AG08396 (cell line): ENCODE data around the gene MAB21L3.

ENCODE experiments used
- DNase-seq: peaks from one replicate; pipeline ENCODE4 v3.0.0; 2012; ENCODE audit warnings: low spot score, mixed read lengths

The MAB21L3 gene

GRCh38 chr1:116165572-116165971 is 54.4 kb downstream of the MAB21L3 start:
- DNase-seq, result no peak

DNA sequence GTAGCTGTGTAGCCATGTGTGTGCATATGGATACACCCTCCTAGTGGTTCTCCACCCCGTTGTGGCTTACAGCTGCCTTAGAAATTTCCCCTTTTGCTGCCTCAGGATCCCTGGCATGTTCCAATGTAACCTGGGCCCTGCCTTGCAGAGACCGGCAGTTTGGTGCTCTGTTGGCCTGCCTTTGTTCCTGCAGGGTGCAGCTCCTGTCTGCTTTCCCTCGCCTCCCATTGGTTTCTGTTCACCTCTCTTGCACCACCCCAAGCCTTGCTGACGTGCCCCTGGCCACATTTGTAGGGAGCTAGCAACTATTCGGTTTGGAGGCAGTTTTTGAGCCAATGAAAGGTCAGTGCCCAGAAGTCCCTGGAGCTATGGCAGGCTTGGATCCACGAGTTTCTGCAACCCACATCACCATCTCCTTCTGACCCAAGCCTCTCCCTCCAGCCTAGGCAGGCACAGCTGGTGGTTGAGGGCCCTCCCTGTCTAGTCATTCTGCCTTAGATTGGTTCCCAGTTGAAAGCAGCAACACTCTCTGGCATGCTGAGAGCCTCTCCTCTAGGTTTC is 54.9 kb downstream of the MAB21L3 start:
- no peak for DNase-seq

DNA sequence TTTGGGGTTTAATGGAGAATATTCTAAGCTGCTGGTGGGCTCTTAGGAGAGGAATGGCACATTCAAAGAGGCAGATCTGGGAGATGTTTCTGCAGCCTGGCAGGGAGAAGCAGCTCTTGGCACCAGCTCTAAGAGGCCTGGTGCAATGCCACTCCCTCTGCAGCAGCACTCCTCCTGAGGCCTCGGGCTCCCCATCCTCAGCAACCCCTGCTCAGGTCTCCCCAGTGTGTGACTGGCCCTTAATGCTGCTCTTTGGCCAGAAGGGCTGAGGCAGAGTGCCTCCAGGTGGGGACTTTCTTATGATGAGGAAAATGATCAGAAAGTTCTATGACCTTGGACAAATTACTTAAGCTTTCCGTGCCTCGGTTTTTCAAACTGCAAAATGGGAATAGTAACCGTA is 55.5 kb downstream of the MAB21L3 start:
- no peak for DNase-seq

- peak; percentile 57 for DNase-seq
These were observed 56.6 kb downstream of the MAB21L3 start for GRCh38 chr1:116167625-116168276.

DNA sequence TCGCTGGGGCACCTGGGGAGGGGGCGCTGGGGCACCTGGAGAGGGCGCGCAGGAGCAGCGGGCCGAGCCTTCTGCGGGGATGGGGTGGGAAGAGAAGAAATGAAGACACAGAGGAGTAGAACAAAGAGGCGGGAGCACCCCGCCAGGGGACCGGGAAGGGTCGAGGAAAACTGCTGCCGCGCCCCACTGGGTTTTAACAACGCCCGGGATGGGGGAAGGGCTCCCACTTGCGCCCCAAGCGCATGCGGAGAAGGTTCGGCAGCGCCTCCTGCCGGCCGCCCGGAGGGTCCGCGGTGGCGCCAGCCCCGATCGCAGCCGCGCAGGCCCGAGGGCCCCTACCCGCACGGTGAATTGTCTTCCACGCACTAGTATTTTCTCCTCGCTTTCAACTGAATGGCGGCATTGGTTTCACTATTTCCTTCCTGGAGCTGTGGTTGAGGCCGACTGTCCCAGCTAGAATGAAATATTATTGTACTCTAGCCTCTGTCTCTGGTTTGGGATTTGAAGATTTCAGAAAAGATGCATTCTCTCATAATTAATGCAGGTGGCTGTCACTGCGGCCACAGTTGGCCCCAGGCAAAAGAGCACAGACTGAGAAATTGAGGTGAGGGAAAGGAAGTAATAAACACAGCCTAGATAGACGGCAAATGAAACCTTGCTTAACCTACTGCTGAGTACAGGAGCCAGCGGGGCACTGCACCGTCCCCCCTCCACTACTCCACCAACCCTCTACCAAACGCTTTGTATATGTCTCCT is 57.3 kb downstream of the MAB21L3 start:
- DNase-seq, result peak; percentile 93

GRCh38 chr1:116169898-116170297 is 58.7 kb downstream of the MAB21L3 start:
- DNase-seq, result no peak

GRCh38 chr1:116170721-116171589 is 59.8 kb downstream of the MAB21L3 start:
- no peak for DNase-seq

DNA sequence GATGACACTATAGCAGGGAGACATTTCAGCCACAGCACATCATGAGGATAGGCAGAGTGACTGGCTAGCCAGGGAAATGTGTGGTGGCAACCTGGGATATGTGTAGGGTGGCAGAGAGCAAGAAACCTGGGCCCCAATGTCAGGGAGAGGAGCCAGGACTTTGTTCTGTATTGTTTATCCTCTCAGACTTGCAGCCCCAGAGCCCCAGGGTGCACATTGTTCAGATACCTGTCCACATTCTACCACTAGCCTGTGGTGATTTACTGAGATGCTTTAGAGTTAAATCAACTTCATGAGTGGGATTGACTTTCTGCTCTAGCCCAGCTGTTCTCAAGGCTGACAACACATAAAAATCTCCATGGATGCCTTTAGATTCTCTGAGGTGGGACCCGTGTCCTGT is 61.5 kb downstream of the MAB21L3 start:
- no peak for DNase-seq

GRCh38 chr1:116175611-116176010 is 64.4 kb downstream of the MAB21L3 start:
- DNase-seq, result no peak

DNA sequence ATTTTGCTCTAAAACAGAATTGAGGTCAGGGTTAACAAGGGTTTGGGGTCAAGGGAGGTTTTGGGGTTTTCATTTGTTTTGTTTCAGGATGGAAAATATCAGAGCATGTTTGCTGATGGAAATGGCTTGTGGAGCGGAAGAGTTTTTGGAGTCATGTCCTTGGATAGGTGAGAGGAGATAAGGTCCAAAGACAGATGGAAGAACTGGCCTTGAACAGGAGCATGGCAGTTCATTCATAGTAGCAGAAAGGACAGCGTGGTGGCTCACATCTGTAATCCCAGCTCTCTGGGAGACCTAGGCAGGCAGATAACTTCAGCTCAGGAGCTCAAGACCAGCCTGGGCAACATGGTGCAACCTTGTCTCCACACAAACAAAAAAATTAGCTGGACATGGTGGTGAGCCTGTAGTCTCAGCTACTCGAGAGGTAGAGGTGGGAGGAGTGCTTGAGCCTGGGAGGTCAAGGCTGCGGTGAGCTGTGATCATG is 65.1 kb downstream of the MAB21L3 start:
- DNase-seq, result no peak

DNA sequence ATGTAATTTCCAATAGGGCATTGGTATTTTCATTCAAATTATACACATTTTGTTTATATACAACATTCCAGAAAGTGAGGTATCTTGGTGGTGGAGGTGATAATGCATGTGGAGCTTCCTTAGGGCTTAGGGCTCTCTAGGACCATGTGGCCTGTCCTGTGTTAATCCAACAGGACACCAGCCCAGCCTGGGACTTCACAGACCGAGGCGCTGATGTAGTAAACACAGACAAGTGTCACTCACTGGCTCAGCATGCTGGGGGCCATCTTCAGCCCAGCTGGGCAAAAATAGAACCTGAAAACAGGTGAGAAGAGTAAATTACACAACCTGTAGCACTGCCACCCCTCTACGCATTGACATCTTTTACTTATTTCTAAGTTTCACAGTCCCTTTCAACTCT is 66.7 kb downstream of the MAB21L3 start:
- no peak for DNase-seq

DNA sequence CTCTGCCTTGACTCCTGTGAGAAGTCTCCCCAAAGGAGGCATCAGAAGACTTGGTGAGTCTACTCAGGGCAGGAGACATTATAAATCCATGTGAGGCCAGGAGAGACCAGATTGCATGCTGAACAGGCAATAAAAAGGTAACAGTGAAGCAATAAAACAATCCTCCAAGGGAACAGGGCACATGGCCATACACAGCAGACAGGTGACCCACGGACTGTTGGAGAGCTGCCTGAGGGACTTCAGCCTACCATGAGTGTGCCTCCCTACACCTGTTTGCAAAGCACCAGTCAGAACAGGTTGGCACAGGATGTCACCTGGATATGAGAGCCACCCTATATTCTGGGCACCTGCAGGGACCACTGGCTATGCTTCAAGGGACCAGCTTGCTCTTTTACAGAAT is 67.6 kb downstream of the MAB21L3 start:
- no peak for DNase-seq

- no peak for DNase-seq
These were observed 68.2 kb downstream of the MAB21L3 start for GRCh38 chr1:116179419-116179818.

DNA sequence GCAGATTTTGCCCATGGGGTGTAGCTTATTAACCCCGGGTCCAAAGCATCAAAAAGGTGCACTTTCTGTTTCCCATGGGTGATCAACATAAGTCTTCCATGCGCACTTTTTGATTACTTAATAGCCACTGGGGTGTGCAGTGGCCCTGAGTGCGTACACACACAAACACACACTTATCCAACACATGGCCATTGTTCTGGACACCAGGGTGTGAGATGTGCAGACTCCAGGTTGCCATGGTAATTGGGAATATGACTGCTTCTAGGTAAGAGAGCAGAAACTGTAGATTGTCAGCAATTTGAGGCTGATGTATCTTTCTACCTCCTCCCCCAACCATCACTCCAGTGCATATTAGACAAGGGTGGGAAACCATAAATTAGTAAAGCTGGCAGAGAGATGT is 68.8 kb downstream of the MAB21L3 start:
- no peak for DNase-seq

- no peak for DNase-seq
These were observed 71.0 kb downstream of the MAB21L3 start for GRCh38 chr1:116182019-116182714.
